ENCODE data around the gene DCTN3. TPM values are rescaled to one million over a fixed set of nuclear protein-coding genes. Genes with fewer than 3 reads are reported as not detected.

DCTN3 gene
- total and polyA plus RNA-seq, 10 of the 15 experiments (the other 5 are each of a cell fraction or from before 2014, with no cell fraction given) = 19.0 to 120 (median 71.8) TPM

- Histone ChIP-seq H3K4me2 (ENCODE audit: control insufficient read depth, insufficient read depth) (no peak overlapping the region), H3K27ac (ENCODE audit: control insufficient read depth, insufficient read depth) (no peak overlapping the region), H4K20me1 (ENCODE audit: control insufficient read depth, insufficient read depth) (no peaks in the 10 kb centered on the region), H3K4me3 (no peak overlapping the region), H3K9ac (ENCODE audit: control insufficient read depth, insufficient read depth, low read length) (no peak overlapping the region), H2AFZ (ENCODE audit: control insufficient read depth, low read depth, low read length) (no peak overlapping the region), H3K36me3 (ENCODE audit: control insufficient read depth in 2 of 2, insufficient read depth in 2 of 2, low read length in 1 of 2) (peaks cover 2 to 13% of the 10 kb centered on the region in 2 experiments; a peak in 3 of 4 replicates), H3K79me2 (ENCODE audit: control insufficient read depth, insufficient read depth, low read length) (no peaks in the 10 kb centered on the region), H3K27me3 (replicated peaks in 1 of 2; ENCODE audit: control insufficient read depth in 2 of 2, insufficient read depth in 2 of 2, low read length in 1 of 2) (no peaks in the 10 kb centered on the region), H3K9me3 (replicated peaks; ENCODE audit: control insufficient read depth, insufficient read depth, low read length) (no peaks in the 10 kb centered on the region), H3K4me1 (ENCODE audit: control insufficient read depth, insufficient read depth, low read length) (peaks cover 5% of the 10 kb centered on the region)
- DNase-seq (ENCODE audit: low read depth, low spot score) (no peak), ATAC-seq (no peak), FAIRE-seq (no peak)
- ChIA-PET POLR2A (interaction anchor here (1.3 kb wide), 1 partner anchor 8 kb away, joined by 3 read pairs; the partner anchor contains the start of gene CCL27), CTCF (interaction anchor here (2.9 kb wide), 1 partner anchor 9 kb away, joined by 11 read pairs; the partner anchor contains the start of gene CCL27), SMC1A (ENCODE audit: uncharacterized antibody, unreplicated experiment) (no interaction called here), RAD21 (ENCODE audit: unreplicated experiment) (no interaction called here)
- TF ChIP-seq BCL3 (IDR thresholded peaks at IDR 0.05; ENCODE audit: borderline replicate concordance, insufficient read depth, low read depth, low read length, poor library complexity, severe bottlenecking) (peak; percentile 96), FOXM1 (IDR thresholded peaks at IDR 0.05; ENCODE audit: low read depth, low read length) (no peak), TCF3 (IDR thresholded peaks at IDR 0.05; ENCODE audit: borderline replicate concordance, insufficient read depth, low read depth, low read length) (no peak)
- intact Hi-C loops (cut with micrococcal nuclease; ENCODE audit: unreplicated experiment) = no loop called here
- BruUV-seq (replicated peaks) = no TSS peak
- WGBS (ENCODE audit: insufficient coverage, insufficient replicate concordance, low lambda C conversion rate, missing lambda C conversion rate) = 58% methylated on average over 9 of the region's 11 CpGs
- in situ Hi-C loops (cut with MboI) = no loop called here
These were observed 33.1 kb upstream of the DCTN3 start for GRCh38 chr9:34653151-34654072.

Measured in GM12878 (cell line).